Natural killer cell (primary cell): Measurements from ENCODE around the gene SNAPC2. TPM values are rescaled to one million over a fixed set of nuclear protein-coding genes. Genes with fewer than 3 reads are reported as not detected.

Experiments
- ATAC-seq, 3 donors: fragments of 150-1000 bp in 2 of 3; fragments of 200-7000 bp in 1 of 3; cut with Tn5 transposase; 1 replicate in 1 of 3; 2 replicates in 2 of 3; pipeline ENCODE4 v1.10.0; 2021; ENCODE audit warnings: mild to moderate bottlenecking in 2 of 3, moderate library complexity in 2 of 3
- DNase-seq, 2 donors: peaks; one replicate each; pipeline versions ENCODE4 v3.0.0 to v3.0.0-alpha.2; 2013 to 2021; ENCODE audit warnings: mixed read lengths in 1 of 2
- H3K27ac ChIP-seq: one replicate; pipeline ENCODE4 v1.5.1; 2013; ENCODE audit warnings: mild to moderate bottlenecking, low read length
- H3K27me3 ChIP-seq: one replicate; pipeline ENCODE4 v1.6.1; 2013; ENCODE audit warnings: low read length; ENCODE audit not compliant: control insufficient read depth, insufficient read depth
- H3K36me3 ChIP-seq: one replicate; pipeline ENCODE4 v1.6.1; 2013; ENCODE audit warnings: low read length; ENCODE audit not compliant: control insufficient read depth, insufficient read depth
- H3K4me1 ChIP-seq: one replicate; pipeline ENCODE4 v1.6.1; 2013; ENCODE audit warnings: low read length; ENCODE audit not compliant: control insufficient read depth, insufficient read depth
- H3K4me3 ChIP-seq: one replicate; pipeline ENCODE4 v1.5.1; 2013; ENCODE audit warnings: low read length
- H3K9me3 ChIP-seq: one replicate; pipeline ENCODE4 v1.6.1; 2013; ENCODE audit warnings: low read length; ENCODE audit not compliant: control insufficient read depth, insufficient read depth
- H3K27ac Mint-ChIP-seq, 2 donors: one replicate each; pipeline ENCODE4 v1.8.0; 2022; ENCODE audit warnings: mild to moderate bottlenecking in 2 of 2, mixed read lengths in 2 of 2, moderate library complexity in 1 of 2
- H3K27me3 Mint-ChIP-seq, 2 donors: one replicate each; pipeline ENCODE4 v1.8.0; 2022; ENCODE audit warnings: low read depth in 2 of 2, mixed read lengths in 2 of 2
- H3K36me3 Mint-ChIP-seq: one replicate; pipeline ENCODE4 v1.8.0; 2022; ENCODE audit warnings: mixed read lengths
- H3K4me1 Mint-ChIP-seq, 2 donors: one replicate each; pipeline ENCODE4 v1.8.0; 2022; ENCODE audit warnings: mixed read lengths in 2 of 2
- H3K4me3 Mint-ChIP-seq: one replicate; pipeline ENCODE4 v1.8.0; 2022; ENCODE audit warnings: mild to moderate bottlenecking, moderate library complexity, mixed read lengths
- H3K9me3 Mint-ChIP-seq, 2 donors: one replicate each; pipeline ENCODE4 v1.8.0; 2022; ENCODE audit warnings: mixed read lengths in 2 of 2
- CTCF ChIP-seq: fragments of 200-600 bp; IDR thresholded peaks from one replicate; pipeline ENCODE4 v1.8.0; 2022; ENCODE audit warnings: antibody characterized with exemption
- WGBS: methylation state at CpG from one replicate; pipeline ENCODE4 v1.1.7; 2013; ENCODE audit warnings: missing lambda C conversion rate; ENCODE audit not compliant: insufficient coverage; 5-methylcytosine and 5-hydroxymethylcytosine counted together
- intact Hi-C: fragments of 100-400 bp; cut with micrococcal nuclease; formaldehyde crosslinking; loops from one replicate; pipeline ENCODE4 v1.14.2; 2022
- total RNA-seq, 4 donors: library from RNA; stranded (reverse); fragments of 120-200 nt in 1 of 4; gene quantifications; one replicate each; pipeline versions ENCODE4 v1.2.3 to v1.2.4, GENCODE V29; 2013 to 2022

SNAPC2 gene
- total RNA-seq, 3 donors from 2014 or later (not counting 1 experiment from before 2014, with no cell fraction given), result 22.1 to 32.4 (median 27.1) TPM

GRCh38 chr19:7962644-7963268 lies 42.6 kb downstream of the SNAPC2 start:
- Mint-ChIP-seq H3K9me3 (no peaks in the 10 kb centered on the region), H3K27me3 (no peaks in the 10 kb centered on the region), H3K4me1 (no peaks in the 10 kb centered on the region), H3K36me3 (peaks cover 8% of the 10 kb centered on the region), H3K27ac (no peak overlapping the region), H3K4me3 (no peak overlapping the region)
- H3K36me3 ChIP-seq, result peaks cover 34% of the 10 kb centered on the region
- no peaks in the 10 kb centered on the region for H3K9me3 ChIP-seq
- H3K27me3 ChIP-seq, result no peaks in the 10 kb centered on the region
- ATAC-seq (no peak), DNase-seq (no peak)
- WGBS, result 95% methylated on average over 22 of the region's 22 CpGs
- no peak for TF ChIP-seq CTCF
- no peaks in the 10 kb centered on the region for H3K4me1 ChIP-seq
- no peak overlapping the region for H3K4me3 ChIP-seq
- intact Hi-C loops, result no loop called here
- H3K27ac ChIP-seq, result no peak overlapping the region

- H3K27ac ChIP-seq, result no peak overlapping the region
- H3K9me3 ChIP-seq, result no peaks in the 10 kb centered on the region
- DNase-seq (no peak), ATAC-seq (no peak)
- H3K36me3 ChIP-seq, result peaks cover 34% of the 10 kb centered on the region
- Mint-ChIP-seq H3K36me3 (peaks cover 8% of the 10 kb centered on the region), H3K4me3 (no peak overlapping the region), H3K27me3 (no peaks in the 10 kb centered on the region), H3K27ac (no peak overlapping the region), H3K9me3 (no peaks in the 10 kb centered on the region), H3K4me1 (peaks cover 0 to 6% of the 10 kb centered on the region in 2 donors)
- intact Hi-C loops, result no loop called here
- WGBS, result 96% methylated on average over 25 of the region's 25 CpGs
- TF ChIP-seq CTCF, result no peak
- no peaks in the 10 kb centered on the region for H3K27me3 ChIP-seq
- H3K4me1 ChIP-seq, result no peaks in the 10 kb centered on the region
- no peak overlapping the region for H3K4me3 ChIP-seq
These were observed 43.4 kb downstream of the SNAPC2 start for GRCh38 chr19:7963566-7963965.

GRCh38 chr19:7965259-7965841 lies 45.2 kb downstream of the SNAPC2 start:
- no peak for ATAC-seq
- peaks cover 0 to 9% of the 10 kb centered on the region in 2 donors for H3K4me1 Mint-ChIP-seq
- intact Hi-C loops, result no loop called here
- Histone ChIP-seq H3K27me3 (no peaks in the 10 kb centered on the region), H3K4me1 (no peaks in the 10 kb centered on the region), H3K9me3 (no peaks in the 10 kb centered on the region), H3K4me3 (no peak overlapping the region), H3K27ac (no peak overlapping the region), H3K36me3 (peaks cover 41% of the 10 kb centered on the region)
- no peak overlapping the region for H3K27ac Mint-ChIP-seq
- no peak for TF ChIP-seq CTCF
- no peaks in the 10 kb centered on the region for H3K27me3 Mint-ChIP-seq
- DNase-seq, result no peak
- 98% methylated on average over 11 of the region's 12 CpGs for WGBS
- H3K36me3 Mint-ChIP-seq, result peaks cover 8% of the 10 kb centered on the region
- H3K4me3 Mint-ChIP-seq, result no peak overlapping the region
- H3K9me3 Mint-ChIP-seq, result no peaks in the 10 kb centered on the region
